Mesendoderm (in vitro differentiated cells): ENCODE results near the gene BPIFB2.

Experiments
- DNase-seq: peaks from one replicate; pipeline ENCODE4 v3.0.0; 2013
- H2AK5ac ChIP-seq: 2 replicates; pipeline ENCODE4 v1.6.1; 2013; ENCODE audit warnings: low read length, inconsistent platforms
- H2BK120ac ChIP-seq: 2 replicates; pipeline ENCODE4 v1.6.1; 2013; ENCODE audit warnings: low read depth, mild to moderate bottlenecking, low read length, moderate library complexity, mixed read lengths
- H2BK15ac ChIP-seq: replicated peaks from 2 replicates; pipeline ENCODE4 v1.6.1; 2013; ENCODE audit warnings: low read depth, mild to moderate bottlenecking, moderate library complexity
- H2BK5ac ChIP-seq: 2 replicates; pipeline ENCODE4 v1.6.1; 2013; ENCODE audit warnings: low read length, inconsistent platforms
- H3K18ac ChIP-seq: 2 replicates; pipeline ENCODE4 v1.6.1; 2013; ENCODE audit warnings: mild to moderate bottlenecking, low read length, mixed read lengths
- H3K23ac ChIP-seq: one replicate; pipeline ENCODE4 v1.6.1; 2013; ENCODE audit warnings: low read length
- H3K27ac ChIP-seq: 2 replicates; pipeline ENCODE4 v1.5.1; 2013; ENCODE audit warnings: low read depth, mild to moderate bottlenecking, inconsistent platforms, low read length, moderate library complexity
- H3K27me3 ChIP-seq: 2 replicates; pipeline ENCODE4 v1.6.1; 2013; ENCODE audit warnings: low read length, control low read depth, mild to moderate bottlenecking, inconsistent platforms; ENCODE audit not compliant: insufficient read depth, poor library complexity
- H3K36me3 ChIP-seq: 2 replicates; pipeline ENCODE4 v1.6.1; 2013; ENCODE audit warnings: low read length, inconsistent platforms; ENCODE audit not compliant: control insufficient read depth, insufficient read depth
- H3K4ac ChIP-seq: one replicate; pipeline ENCODE4 v1.6.1; 2013; ENCODE audit warnings: low read depth, mild to moderate bottlenecking, low read length, moderate library complexity
- H3K4me1 ChIP-seq: 2 replicates; pipeline ENCODE4 v1.6.1; 2013; ENCODE audit warnings: low read depth, low read length, inconsistent platforms; ENCODE audit not compliant: control insufficient read depth
- H3K4me2 ChIP-seq: 2 replicates; pipeline ENCODE4 v1.6.1; 2013; ENCODE audit warnings: low read length
- H3K4me3 ChIP-seq: 2 replicates; pipeline ENCODE4 v1.5.1; 2013; ENCODE audit warnings: mild to moderate bottlenecking, low read length
- H3K56ac ChIP-seq: one replicate; pipeline ENCODE4 v1.6.1; 2013; ENCODE audit warnings: low read length
- H3K79me1 ChIP-seq: 2 replicates; pipeline ENCODE4 v1.6.1; 2013; ENCODE audit warnings: low read length, inconsistent platforms
- H3K79me2 ChIP-seq: 2 replicates; pipeline ENCODE4 v1.6.1; 2013; ENCODE audit warnings: mild to moderate bottlenecking, low read length; ENCODE audit not compliant: control insufficient read depth, insufficient read depth
- H3K9ac ChIP-seq: 2 replicates; pipeline ENCODE4 v1.6.1; 2013; ENCODE audit warnings: low read length, inconsistent platforms
- H4K5ac ChIP-seq: one replicate; pipeline ENCODE4 v1.6.1; 2013; ENCODE audit warnings: low read length
- H4K8ac ChIP-seq: one replicate; pipeline ENCODE4 v1.6.1; 2013; ENCODE audit warnings: low read depth, mild to moderate bottlenecking, control low read depth, low read length, moderate library complexity
- WGBS: extraction: QIAGEN DNeasy Blood & Tissue Kit; methylation state at CpG from one replicate; pipeline ENCODE4 v1.1.7; 2013; ENCODE audit warnings: low lambda C conversion rate, missing lambda C conversion rate; ENCODE audit not compliant: insufficient coverage; ENCODE audit errors: extremely low coverage; 5-methylcytosine and 5-hydroxymethylcytosine counted together

The BPIFB2 gene

DNA sequence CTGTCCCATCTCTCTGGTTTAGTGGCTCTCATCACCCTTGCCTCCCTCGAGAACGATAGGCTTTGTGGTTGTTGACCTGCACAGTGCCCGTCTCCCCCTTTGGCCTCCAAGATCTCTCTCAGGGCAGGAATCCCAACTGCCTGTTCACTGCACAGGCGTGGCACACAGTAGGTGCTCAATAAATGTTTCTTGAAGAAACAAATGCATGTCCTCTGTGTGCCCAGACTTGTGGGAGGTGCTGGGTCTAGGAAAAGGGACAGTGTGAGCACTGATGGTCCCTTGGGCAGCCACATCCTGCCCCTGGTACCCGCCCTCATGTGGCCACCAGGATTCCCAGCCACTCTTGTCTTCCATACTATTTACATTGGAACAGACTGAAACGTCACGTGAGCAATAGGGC is 21.4 kb downstream of the BPIFB2 start:
- no peak overlapping the region for H2BK5ac ChIP-seq
- H3K9ac ChIP-seq, result no peak overlapping the region
- no peak for DNase-seq
- no peaks in the 10 kb centered on the region for H3K79me2 ChIP-seq
- peaks cover 3% of the 10 kb centered on the region for H3K4me1 ChIP-seq
- H3K4ac ChIP-seq, result no peak overlapping the region
- H3K23ac ChIP-seq, result no peak overlapping the region
- H3K56ac ChIP-seq, result no peak overlapping the region
- H3K79me1 ChIP-seq, result no peaks in the 10 kb centered on the region
- no peak overlapping the region for H4K8ac ChIP-seq
- no peaks in the 10 kb centered on the region for H3K36me3 ChIP-seq
- no peak overlapping the region for H4K5ac ChIP-seq
- H2BK15ac ChIP-seq, result no peak overlapping the region
- H3K4me3 ChIP-seq, result no peak overlapping the region
- no peak overlapping the region for H2AK5ac ChIP-seq
- H2BK120ac ChIP-seq, result no peak overlapping the region
- no CpG with 5 or more reads among the region's 7 CpGs for WGBS
- no peak overlapping the region for H3K18ac ChIP-seq
- H3K4me2 ChIP-seq, result no peak overlapping the region
- no peak overlapping the region for H3K27ac ChIP-seq
- no peaks in the 10 kb centered on the region for H3K27me3 ChIP-seq

DNA sequence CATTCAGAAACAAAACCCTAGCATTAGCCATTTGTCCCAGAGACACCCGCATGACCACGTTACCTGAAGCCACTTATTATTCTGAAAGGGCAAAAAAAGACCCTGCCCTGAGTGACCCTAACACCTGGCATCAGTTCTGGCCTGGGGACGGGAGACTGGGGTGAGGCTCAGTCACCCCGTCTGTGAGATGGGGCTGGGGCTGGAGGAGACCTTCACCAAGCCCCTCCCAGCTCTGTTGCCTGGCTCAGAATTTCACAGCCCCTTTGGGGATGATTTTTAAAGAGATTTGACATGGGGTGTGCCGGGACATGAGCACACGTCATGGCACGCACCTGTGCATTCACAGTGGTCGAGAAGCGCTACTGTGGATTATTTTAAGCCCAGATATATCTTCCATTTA is 22.6 kb downstream of the BPIFB2 start:
- Histone ChIP-seq H3K36me3 (no peaks in the 10 kb centered on the region), H3K27ac (no peak overlapping the region), H2BK120ac (no peak overlapping the region), H3K79me2 (no peaks in the 10 kb centered on the region), H3K56ac (no peak overlapping the region), H2BK5ac (no peak overlapping the region), H2AK5ac (no peak overlapping the region), H3K4me1 (no peaks in the 10 kb centered on the region), H4K5ac (no peak overlapping the region), H3K4me2 (no peak overlapping the region), H3K23ac (no peak overlapping the region), H3K9ac (no peak overlapping the region), H3K4ac (no peak overlapping the region), H4K8ac (no peak overlapping the region), H3K4me3 (no peak overlapping the region), H3K79me1 (no peaks in the 10 kb centered on the region), H3K27me3 (no peaks in the 10 kb centered on the region), H3K18ac (no peak overlapping the region), H2BK15ac (no peak overlapping the region)
- WGBS, result no CpG with 5 or more reads among the region's 9 CpGs
- DNase-seq, result no peak

DNA sequence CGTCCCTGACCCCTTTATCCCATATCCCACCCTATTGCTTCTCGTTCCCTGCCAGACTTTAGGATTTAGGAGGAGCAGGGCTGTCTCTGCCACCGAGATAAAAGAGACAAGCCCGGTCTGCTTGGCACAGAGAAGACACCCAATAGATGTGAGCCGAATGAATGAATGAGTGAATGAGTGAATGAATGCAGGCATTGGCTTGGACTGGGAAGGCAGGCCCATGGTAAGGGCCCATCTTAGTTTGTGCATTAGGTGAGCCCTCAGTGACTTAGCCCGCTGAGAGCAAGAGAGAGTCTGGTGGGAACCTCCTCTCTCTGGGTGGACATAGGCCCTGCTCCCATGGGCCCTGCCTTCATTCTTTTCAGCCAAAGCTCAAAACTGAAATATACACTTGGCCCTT is 23.1 kb downstream of the BPIFB2 start:
- no peak for DNase-seq
- no peak overlapping the region for H2BK120ac ChIP-seq
- H3K4ac ChIP-seq, result no peak overlapping the region
- no peaks in the 10 kb centered on the region for H3K79me1 ChIP-seq
- no peak overlapping the region for H2BK15ac ChIP-seq
- H3K36me3 ChIP-seq, result no peaks in the 10 kb centered on the region
- no peak overlapping the region for H4K5ac ChIP-seq
- H3K18ac ChIP-seq, result no peak overlapping the region
- H4K8ac ChIP-seq, result no peak overlapping the region
- no peak overlapping the region for H3K4me2 ChIP-seq
- no peaks in the 10 kb centered on the region for H3K27me3 ChIP-seq
- no peak overlapping the region for H3K4me3 ChIP-seq
- no peak overlapping the region for H3K56ac ChIP-seq
- H3K9ac ChIP-seq, result no peak overlapping the region
- H2AK5ac ChIP-seq, result no peak overlapping the region
- H3K27ac ChIP-seq, result no peak overlapping the region
- H2BK5ac ChIP-seq, result no peak overlapping the region
- no CpG with 5 or more reads among the region's 6 CpGs for WGBS
- H3K4me1 ChIP-seq, result no peaks in the 10 kb centered on the region
- no peak overlapping the region for H3K23ac ChIP-seq
- H3K79me2 ChIP-seq, result no peaks in the 10 kb centered on the region

DNA sequence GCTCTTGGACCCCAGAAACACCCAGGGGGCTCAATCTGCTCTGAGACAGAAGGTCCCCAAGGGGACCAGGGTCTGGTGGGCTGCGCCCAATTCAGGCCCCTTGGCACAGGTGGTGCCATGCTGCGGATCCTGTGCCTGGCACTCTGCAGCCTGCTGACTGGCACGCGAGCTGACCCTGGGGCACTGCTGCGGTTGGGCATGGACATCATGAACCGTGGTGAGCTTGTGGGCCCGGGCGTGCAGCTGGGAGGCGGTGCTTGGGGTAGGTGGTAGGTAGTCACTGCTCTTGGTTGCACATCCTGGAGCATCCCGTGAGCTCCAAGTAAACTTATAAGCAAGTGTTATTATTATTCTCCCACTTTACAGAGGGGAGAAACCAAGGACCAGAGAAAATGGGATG is 24.0 kb downstream of the BPIFB2 start, which contains the start of gene BPIFB6:
BPIFB6 (plus strand) TSS at position 118 of the 400 bp plus-strand sequence; CDS start at position 118, 0 bp downstream.
- H3K18ac ChIP-seq, result no peak within 1 kb of the TSS
- no peak within 1 kb of the TSS for H3K4me3 ChIP-seq
- no peak within 1 kb of the TSS for H3K27ac ChIP-seq
- H2BK120ac ChIP-seq, result no peak within 1 kb of the TSS
- no peak within 1 kb of the TSS for H4K8ac ChIP-seq
- no peak within 1 kb of the TSS for H3K56ac ChIP-seq
- H3K23ac ChIP-seq, result no peak within 1 kb of the TSS
- no peak for DNase-seq
- no peaks in the 10 kb centered on the region for H3K4me1 ChIP-seq
- H3K79me2 ChIP-seq, result no peaks in the 10 kb centered on the region
- no peak within 1 kb of the TSS for H2BK5ac ChIP-seq
- no peak within 1 kb of the TSS for H2BK15ac ChIP-seq
- no peaks in the 10 kb centered on the region for H3K36me3 ChIP-seq
- H2AK5ac ChIP-seq, result no peak within 1 kb of the TSS
- no peaks in the 10 kb centered on the region for H3K79me1 ChIP-seq
- H3K9ac ChIP-seq, result no peak within 1 kb of the TSS
- no peaks in the 10 kb centered on the region for H3K27me3 ChIP-seq
- no peak within 1 kb of the TSS for H4K5ac ChIP-seq
- H3K4me2 ChIP-seq, result no peak within 1 kb of the TSS
- no CpG with 5 or more reads among the region's 10 CpGs for WGBS
- no peak within 1 kb of the TSS for H3K4ac ChIP-seq

- Histone ChIP-seq H4K8ac (no peak overlapping the region), H4K5ac (no peak overlapping the region), H3K79me2 (no peaks in the 10 kb centered on the region), H3K79me1 (no peaks in the 10 kb centered on the region), H3K4me1 (no peaks in the 10 kb centered on the region), H2BK120ac (no peak overlapping the region), H3K4me2 (no peak overlapping the region), H3K27ac (no peak overlapping the region), H3K56ac (no peak overlapping the region), H3K27me3 (no peaks in the 10 kb centered on the region), H2BK5ac (no peak overlapping the region), H3K23ac (no peak overlapping the region), H2AK5ac (no peak overlapping the region), H2BK15ac (no peak overlapping the region), H3K4me3 (no peak overlapping the region), H3K9ac (no peak overlapping the region), H3K4ac (no peak overlapping the region), H3K36me3 (no peaks in the 10 kb centered on the region), H3K18ac (no peak overlapping the region)
- no CpG with 5 or more reads among the region's 6 CpGs for WGBS
- no peak for DNase-seq
These were observed 25.1 kb downstream of the BPIFB2 start for GRCh38 chr20:33032555-33032954.

DNA sequence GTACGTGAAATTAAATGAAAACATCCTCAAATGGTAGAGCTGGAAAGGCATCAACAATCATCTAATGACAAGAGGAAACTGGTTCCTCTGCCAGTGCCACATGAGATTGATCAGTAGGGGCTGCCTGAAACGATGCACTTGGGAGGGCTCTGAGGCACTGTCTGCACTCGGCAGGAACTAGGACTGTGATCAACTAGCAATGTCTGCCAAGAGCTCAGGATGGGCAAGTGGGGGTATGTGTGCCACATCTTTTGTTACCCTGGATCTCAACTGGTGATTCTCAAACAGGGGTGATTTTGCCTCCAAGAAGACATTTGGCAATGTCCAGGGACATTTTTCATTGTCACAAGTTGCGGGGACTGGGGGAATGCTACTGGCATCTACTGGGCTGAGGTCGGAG is 25.9 kb downstream of the BPIFB2 start:
- H3K4ac ChIP-seq, result no peak overlapping the region
- H3K4me2 ChIP-seq, result no peak overlapping the region

More for the DNA sequence above, 25.9 kb downstream of the BPIFB2 start:
- H4K5ac ChIP-seq, result no peak overlapping the region
- no CpG with 5 or more reads among the region's 5 CpGs for WGBS
- no peak overlapping the region for H2BK120ac ChIP-seq
- H3K4me3 ChIP-seq, result no peak overlapping the region
- no peaks in the 10 kb centered on the region for H3K4me1 ChIP-seq
- no peaks in the 10 kb centered on the region for H3K79me2 ChIP-seq
- H3K23ac ChIP-seq, result no peak overlapping the region
- H2BK5ac ChIP-seq, result no peak overlapping the region
- no peak overlapping the region for H3K9ac ChIP-seq
- no peak for DNase-seq
- H3K56ac ChIP-seq, result no peak overlapping the region
- no peaks in the 10 kb centered on the region for H3K27me3 ChIP-seq
- H2BK15ac ChIP-seq, result no peak overlapping the region
- no peak overlapping the region for H2AK5ac ChIP-seq
- no peak overlapping the region for H3K27ac ChIP-seq
- no peak overlapping the region for H4K8ac ChIP-seq
- no peak overlapping the region for H3K18ac ChIP-seq
- no peaks in the 10 kb centered on the region for H3K36me3 ChIP-seq
- no peaks in the 10 kb centered on the region for H3K79me1 ChIP-seq
